Measurements from ENCODE around the gene ACOXL.

- TF ChIP-seq CTCF (IDR thresholded peaks at IDR 0.05; ENCODE audit: low read depth, low read length, poor library complexity, severe bottlenecking) (no peak), EZH2phosphoT487 (IDR thresholded peaks at IDR 0.05; ENCODE audit: borderline replicate concordance, low read length) (no peak)
These were observed 105.4 kb downstream of the ACOXL start for GRCh38 chr2:110837446-110838409.
